HEK293 (cell line): ENCODE measurements around the gene CCDC124.
"Not testable (repeated sequence)": the region's sequence is repeated elsewhere in the genome, so short reads cannot be mapped to it uniquely, and the experiment has no call there.

Experiments
- CTCF ChIA-PET: fragments of 350-600 bp; formaldehyde crosslinking; extraction: SDS; loops from one replicate; lab custom pipeline; 2021; ENCODE audit warnings: antibody characterized with exemption; lab: Yijun Ruan, JAX
- POLR2A ChIA-PET: fragments of 300-600 bp; formaldehyde crosslinking; extraction: SDS; loops from one replicate; lab custom pipeline; 2020; ENCODE audit warnings: antibody characterized with exemption, inconsistent platforms; lab: Yijun Ruan, JAX
- H3K27ac ChIP-seq: fragments of 200-500 bp; sonication (Bioruptor generic); 2 replicates; pipeline ENCODE4 v1.5.1; 2014; ENCODE audit warnings: low read depth, low read length, control low read depth, inconsistent platforms; ENCODE audit errors: extremely low read depth
- H3K36me3 ChIP-seq, 2 experiments: fragments of 200-500 bp in 1 of 2; sonication (Bioruptor generic) in 1 of 2; 1 replicate in 1 of 2; 2 replicates in 1 of 2; pipeline ENCODE4 v1.5.1; 2014 to 2017; ENCODE audit warnings: inconsistent platforms in 2 of 2, low read length in 2 of 2; ENCODE audit not compliant: control insufficient read depth in 2 of 2, insufficient read depth in 1 of 2
- H3K4me1 ChIP-seq: fragments of 200-500 bp; sonication (Bioruptor generic); 2 replicates; pipeline ENCODE4 v1.5.1; 2014; ENCODE audit warnings: mild to moderate bottlenecking, low read length, inconsistent platforms; ENCODE audit not compliant: control insufficient read depth, insufficient read depth
- H3K4me3 ChIP-seq: 2 replicates; pipeline ENCODE4 v1.5.1; 2011; ENCODE audit warnings: low read depth, mild to moderate bottlenecking, control low read depth, low read length, moderate library complexity
- H3K9me3 ChIP-seq: fragments of 200-500 bp; sonication (Bioruptor generic); 2 replicates; pipeline ENCODE4 v1.5.1; 2014; ENCODE audit warnings: low read depth, low read length, inconsistent platforms; ENCODE audit not compliant: control insufficient read depth, insufficient read depth
- EGR2 ChIP-seq: fragments of 450-650 bp; formaldehyde crosslinking; IDR thresholded peaks from 2 replicates; pipeline ENCODE4 v1.5.1; 2016; ENCODE audit warnings: low read depth, missing biosample characterization, missing genetic modification characterization
- GLI2 ChIP-seq: fragments of 450-650 bp; formaldehyde crosslinking; IDR thresholded peaks from 2 replicates; pipeline ENCODE4; 2017; ENCODE audit warnings: missing biosample characterization, missing genetic modification characterization, low read depth, borderline replicate concordance
- INSM2 ChIP-seq: fragments of 450-650 bp; formaldehyde crosslinking; IDR thresholded peaks from 2 replicates; pipeline ENCODE4 v1.5.1; 2016; ENCODE audit warnings: missing biosample characterization, missing genetic modification characterization
- KLF1 ChIP-seq: fragments of 450-650 bp; formaldehyde crosslinking; IDR thresholded peaks from 2 replicates; pipeline ENCODE4 v1.5.1; 2016; ENCODE audit warnings: missing biosample characterization, missing genetic modification characterization
- SCRT2 ChIP-seq: fragments of 450-650 bp; formaldehyde crosslinking; IDR thresholded peaks from 2 replicates; pipeline ENCODE4 v1.5.1; 2016; ENCODE audit warnings: missing biosample characterization, missing genetic modification characterization
- SP7 ChIP-seq: fragments of 450-650 bp; formaldehyde crosslinking; IDR thresholded peaks from 2 replicates; pipeline ENCODE4 v1.5.1; 2016; ENCODE audit warnings: missing biosample characterization, missing genetic modification characterization
- TSHZ1 ChIP-seq: fragments of 450-650 bp; formaldehyde crosslinking; IDR thresholded peaks from 2 replicates; pipeline ENCODE4 v1.5.1; 2016; ENCODE audit warnings: missing biosample characterization, missing genetic modification characterization, borderline replicate concordance
- WT1 ChIP-seq: fragments of 450-650 bp; formaldehyde crosslinking; IDR thresholded peaks from 2 replicates; pipeline ENCODE4 v1.5.1; 2016; ENCODE audit warnings: missing biosample characterization, missing genetic modification characterization
- ZNF133 ChIP-seq: fragments of 450-650 bp; formaldehyde crosslinking; IDR thresholded peaks from 2 replicates; pipeline ENCODE4 v1.5.1; 2016; ENCODE audit warnings: missing biosample characterization, missing genetic modification characterization
- ZNF335 ChIP-seq: fragments of 450-650 bp; formaldehyde crosslinking; conservative IDR thresholded peaks from 2 replicates; pipeline ENCODE4 v1.5.1; 2016; ENCODE audit warnings: missing biosample characterization, missing genetic modification characterization
- ZNF423 ChIP-seq: fragments of 450-650 bp; formaldehyde crosslinking; IDR thresholded peaks from 2 replicates; pipeline ENCODE4 v1.5.1; 2016; ENCODE audit warnings: missing biosample characterization, missing genetic modification characterization
- ZNF560 ChIP-seq: fragments of 450-650 bp; formaldehyde crosslinking; IDR thresholded peaks from 2 replicates; pipeline ENCODE4 v1.5.1; 2017; ENCODE audit warnings: missing biosample characterization, missing genetic modification characterization, borderline replicate concordance
- ZNF843 ChIP-seq: fragments of 450-650 bp; formaldehyde crosslinking; IDR thresholded peaks from 2 replicates; pipeline ENCODE4 v1.5.1; 2016; ENCODE audit warnings: missing biosample characterization, missing genetic modification characterization
- TF ChIP-seq, protein P1 (sequence below): fragments of 450-650 bp; formaldehyde crosslinking; IDR thresholded peaks from 2 replicates; pipeline ENCODE4 v1.5.1; 2016; ENCODE audit warnings: missing biosample characterization, missing genetic modification characterization

CCDC124 gene

GRCh38 chr19:17915940-17916593, 16.7 kb upstream of the CCDC124 start (continued):
- TF ChIP-seq, protein P1, sequence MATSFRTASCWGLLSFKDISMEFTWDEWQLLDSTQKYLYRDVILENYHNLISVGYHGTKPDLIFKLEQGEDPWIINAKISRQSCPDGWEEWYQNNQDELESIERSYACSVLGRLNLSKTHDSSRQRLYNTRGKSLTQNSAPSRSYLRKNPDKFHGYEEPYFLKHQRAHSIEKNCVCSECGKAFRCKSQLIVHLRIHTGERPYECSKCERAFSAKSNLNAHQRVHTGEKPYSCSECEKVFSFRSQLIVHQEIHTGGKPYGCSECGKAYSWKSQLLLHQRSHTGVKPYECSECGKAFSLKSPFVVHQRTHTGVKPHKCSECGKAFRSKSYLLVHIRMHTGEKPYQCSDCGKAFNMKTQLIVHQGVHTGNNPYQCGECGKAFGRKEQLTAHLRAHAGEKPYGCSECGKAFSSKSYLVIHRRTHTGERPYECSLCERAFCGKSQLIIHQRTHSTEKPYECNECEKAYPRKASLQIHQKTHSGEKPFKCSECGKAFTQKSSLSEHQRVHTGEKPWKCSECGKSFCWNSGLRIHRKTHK: no peak
- TF ChIP-seq TSHZ1 (tag by site-specific recombination): peak; percentile 17; the same call in 1 of the 2 replicates
- no peak for TF ChIP-seq GLI2 (tag by site-specific recombination)
- no peak for TF ChIP-seq EGR2
- no peak for TF ChIP-seq ZNF843 (tag by site-specific recombination)
- no peak for TF ChIP-seq ZNF560 (tag by site-specific recombination)
- peak; percentile 79 for TF ChIP-seq SCRT2 (tag by site-specific recombination)
- peak; percentile 47; the same call in 1 of the 2 replicates for TF ChIP-seq SP7 (tag by site-specific recombination)
- TF ChIP-seq ZNF133 (tag by site-specific recombination): no peak
- TF ChIP-seq INSM2 (tag by site-specific recombination): no peak
- 0 out of 2 replicates have a peak, but pooled peaks have one; percentile 35 for TF ChIP-seq KLF1 (tag by site-specific recombination)
- TF ChIP-seq ZNF423: no peak

DNA sequence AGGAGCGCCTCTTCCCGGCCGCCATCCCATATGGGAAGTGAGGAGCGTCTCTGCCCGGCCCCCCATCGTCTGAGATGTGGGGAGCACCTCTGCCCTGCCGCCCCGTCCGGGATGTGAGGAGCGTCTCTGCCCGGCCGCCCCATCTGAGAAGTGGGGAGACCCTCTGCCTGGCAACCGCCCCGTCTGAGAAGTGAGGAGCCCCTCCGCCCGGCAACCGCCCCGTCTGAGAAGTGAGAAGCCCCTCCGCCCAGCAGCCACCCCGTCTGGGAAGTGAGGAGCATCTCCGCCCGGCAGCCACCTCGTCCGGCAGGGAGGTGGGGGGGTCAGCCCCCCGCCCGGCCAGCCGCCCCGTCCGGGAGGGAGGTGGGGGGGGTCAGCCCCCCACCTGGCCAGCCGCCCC, 14.7 kb upstream of the CCDC124 start:
- POLR2A ChIA-PET, H3K9me3 ChIP-seq, H3K36me3 ChIP-seq, H3K27ac ChIP-seq, H3K4me1 ChIP-seq, CTCF ChIA-PET, H3K4me3 ChIP-seq: not testable (repeated sequence)

GRCh38 chr19:17919122-17919521, 13.7 kb upstream of the CCDC124 start:
- H3K4me1 ChIP-seq, POLR2A ChIA-PET, H3K9me3 ChIP-seq, CTCF ChIA-PET, H3K4me3 ChIP-seq, H3K36me3 ChIP-seq, H3K27ac ChIP-seq: not testable (repeated sequence)
- TF ChIP-seq KLF1 (tag by site-specific recombination) (peak; percentile 82), WT1 (tag by site-specific recombination) (peak; percentile 57), ZNF335 (peak; percentile 66)
